Keratinocyte (primary cell): Measurements from ENCODE around the gene KHSRP.

ENCODE experiments used
- CTCF ChIP-seq, 3 experiments: IDR thresholded peaks in 1 of 3; conservative IDR thresholded peaks in 1 of 3; optimal IDR thresholded peaks in 1 of 3; 2 replicates in 2 of 3; 3 replicates in 1 of 3; pipeline versions ENCODE3 to v1.5.1; 2011; ENCODE audit warnings: low read length in 3 of 3, mild to moderate bottlenecking in 3 of 3, moderate library complexity in 2 of 3, control low read depth in 1 of 3, inconsistent platforms in 1 of 3; ENCODE audit not compliant: insufficient read depth in 2 of 3; ENCODE audit errors: extremely low read depth in 1 of 3
- EZH2 ChIP-seq: IDR thresholded peaks from one replicate; pipeline ENCODE4 v1.6.1; 2012; ENCODE audit warnings: inconsistent platforms, mild to moderate bottlenecking, low read length, moderate library complexity

DNA sequence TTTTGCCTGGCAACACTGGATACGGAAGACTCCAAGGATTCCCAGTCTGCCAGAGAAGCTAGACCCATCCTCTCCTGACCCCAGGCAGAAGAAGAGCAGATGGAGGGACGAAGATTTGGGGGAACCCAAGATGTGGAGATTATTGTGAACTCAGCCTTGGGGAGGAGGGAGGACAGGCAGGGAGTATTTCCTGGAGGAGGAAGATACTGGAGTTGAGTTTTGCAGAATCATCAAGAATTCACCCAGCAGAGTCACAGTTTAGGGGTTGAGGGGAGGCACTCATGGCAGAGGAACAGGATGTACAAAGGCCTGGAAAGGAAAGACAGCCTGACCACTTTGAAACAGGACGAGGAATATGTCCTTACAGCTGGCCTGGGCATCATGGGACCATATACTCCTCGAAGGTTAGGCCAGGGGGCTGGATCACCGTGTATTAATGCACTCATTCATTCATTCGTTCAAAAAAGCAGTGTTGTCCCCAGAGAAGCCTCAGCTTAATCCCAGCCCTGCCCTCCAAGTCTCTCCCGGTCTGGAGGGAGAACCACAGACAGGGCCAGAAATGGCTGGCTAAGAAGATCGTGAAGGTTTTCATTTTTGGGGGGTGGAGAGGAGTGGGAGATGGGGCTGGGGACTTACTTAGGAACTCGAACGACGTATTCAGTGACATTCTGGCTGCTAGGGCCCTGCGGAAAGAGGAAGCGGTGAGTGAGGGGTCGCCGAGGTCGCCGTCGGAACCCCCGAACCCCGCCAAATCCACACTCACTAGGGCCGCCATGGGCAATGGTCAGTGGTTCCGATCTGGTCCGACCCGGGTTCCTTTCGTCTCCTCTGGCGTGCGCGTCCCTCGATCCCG, 32.2 kb downstream of the KHSRP start:
- TF ChIP-seq CTCF (optimal IDR thresholded peaks at IDR 0.05 in 1 of 3, IDR thresholded peaks at IDR 0.05 in 1 of 3, conservative IDR thresholded peaks at IDR 0.05 in 1 of 3; ENCODE audit: extremely low read depth in 1 of 3, insufficient read depth in 2 of 3, low read length in 3 of 3): no peak
- TF ChIP-seq EZH2: no peak
